Inferior parietal cortex (tissue), 1 donor: Measurements from ENCODE around the gene MTHFR.

Experiments used
- DNase-seq: peaks from one replicate; pipeline ENCODE4 v3.0.0-alpha.2; 2016; ENCODE audit errors: extremely low spot score

Gene MTHFR

DNA sequence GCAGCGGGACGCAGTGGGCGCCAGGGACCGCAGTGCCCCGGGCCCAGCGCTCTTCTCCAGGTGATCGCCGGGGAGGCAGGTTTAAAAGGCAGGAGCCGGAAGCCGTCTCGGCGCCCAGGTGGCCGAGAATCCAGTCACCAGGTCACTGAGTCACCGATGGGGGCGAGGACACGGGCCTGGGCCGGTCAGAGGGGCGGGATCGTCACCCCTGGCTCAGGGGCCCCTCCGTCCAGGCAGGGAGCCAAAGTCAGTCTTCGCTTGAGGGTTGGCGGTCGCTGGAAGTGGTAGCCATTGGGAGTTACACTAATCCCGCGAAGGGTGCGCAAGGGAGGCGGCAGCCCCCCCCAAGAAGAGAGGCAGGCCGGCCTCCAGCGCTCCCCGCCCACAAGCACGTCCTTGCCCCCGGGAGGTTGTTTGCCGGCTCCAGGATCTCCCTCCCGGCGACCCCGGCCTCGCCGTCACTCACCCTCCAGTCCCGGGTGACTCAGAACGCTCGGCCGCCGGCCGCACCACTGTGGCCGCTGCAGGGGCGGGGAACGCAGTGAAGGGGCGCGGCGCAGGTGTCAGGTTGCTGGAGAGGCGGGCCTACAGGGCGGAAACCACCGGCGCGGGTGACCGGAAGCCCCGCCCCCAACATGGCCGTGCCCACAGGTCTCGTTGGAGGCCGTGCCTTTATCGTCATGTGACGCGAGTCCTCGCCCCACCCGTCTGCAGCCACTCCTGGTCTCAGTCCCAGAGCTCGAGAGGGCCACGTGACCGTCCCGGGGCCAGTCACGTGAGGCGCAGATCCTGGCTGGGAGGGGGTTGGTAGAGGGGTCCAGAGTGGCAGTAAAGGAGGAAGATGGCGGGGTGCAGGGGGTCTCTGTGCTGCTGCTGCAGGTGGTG is at the start of gene MTHFR, which contains the start of gene CLCN6:
Gene MTHFR (minus strand): TSS at position 543 of the 885 bp plus-strand sequence. CDS start 2,848 bp downstream, outside the sequence.
Gene CLCN6 (plus strand): TSS at position 770 of the 885 bp plus-strand sequence. CDS start 72 bp downstream, at position 842.
- DNase-seq = peak; percentile 98

DNA sequence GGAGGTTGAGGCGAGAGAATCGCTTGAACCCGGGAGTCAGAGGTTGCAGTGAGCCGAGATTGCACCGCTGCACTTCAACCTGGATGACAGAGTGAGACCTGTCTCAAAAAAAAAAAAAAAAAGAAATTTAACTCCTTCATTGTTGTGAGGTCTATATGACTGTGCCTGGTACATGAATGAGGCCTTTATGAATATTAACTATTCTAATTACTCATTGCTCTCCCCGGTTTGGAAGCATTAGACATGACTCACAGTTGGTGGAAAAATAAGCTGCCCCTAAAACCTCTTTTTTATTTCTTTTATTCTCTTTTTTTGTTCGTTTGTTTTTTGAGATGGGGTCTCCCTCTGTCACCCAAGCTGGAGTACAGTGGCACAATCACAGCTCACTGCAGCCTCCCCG is 49.7 kb upstream of the MTHFR start:
- DNase-seq = no peak

DNA sequence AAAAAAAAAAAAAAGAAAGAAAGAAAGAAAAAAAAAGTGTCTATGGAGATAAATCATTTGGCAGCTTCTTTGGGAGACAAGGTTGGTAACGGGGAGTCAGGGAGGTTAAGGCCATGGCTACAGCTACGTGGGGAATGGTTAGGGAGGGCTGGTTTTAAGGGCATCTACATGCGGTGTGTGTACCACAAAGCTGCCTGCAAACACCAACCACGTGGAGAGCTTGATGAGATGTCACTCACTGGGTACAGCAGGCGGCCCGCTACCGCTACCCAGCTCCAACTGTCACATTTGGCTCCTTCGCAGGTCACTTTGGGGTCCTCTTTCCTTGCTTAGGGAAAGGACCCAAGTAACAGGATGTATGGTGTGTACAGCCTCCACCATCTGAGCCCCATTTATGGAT is 48.8 kb upstream of the MTHFR start:
- no peak for DNase-seq

DNA sequence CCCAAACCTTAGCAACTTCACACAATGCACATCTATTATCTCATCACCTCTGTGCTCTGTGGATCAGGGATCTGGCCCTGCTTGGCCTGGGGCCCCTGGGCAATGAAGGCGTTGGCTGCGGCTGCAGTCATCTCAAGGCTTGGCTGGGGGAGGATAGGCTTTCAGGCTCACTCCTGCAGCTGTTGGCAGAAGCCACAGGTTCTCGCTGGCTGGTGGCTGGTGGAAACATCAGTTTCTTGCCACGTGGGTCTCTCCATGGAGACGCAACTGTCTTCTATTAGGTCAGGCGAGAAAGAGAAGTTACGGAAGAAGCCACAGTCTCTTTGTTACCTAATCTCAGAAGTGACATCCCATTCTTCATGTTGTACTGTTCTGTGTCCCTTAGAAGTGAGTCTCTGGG is 45.4 kb upstream of the MTHFR start:
- no peak for DNase-seq

DNA sequence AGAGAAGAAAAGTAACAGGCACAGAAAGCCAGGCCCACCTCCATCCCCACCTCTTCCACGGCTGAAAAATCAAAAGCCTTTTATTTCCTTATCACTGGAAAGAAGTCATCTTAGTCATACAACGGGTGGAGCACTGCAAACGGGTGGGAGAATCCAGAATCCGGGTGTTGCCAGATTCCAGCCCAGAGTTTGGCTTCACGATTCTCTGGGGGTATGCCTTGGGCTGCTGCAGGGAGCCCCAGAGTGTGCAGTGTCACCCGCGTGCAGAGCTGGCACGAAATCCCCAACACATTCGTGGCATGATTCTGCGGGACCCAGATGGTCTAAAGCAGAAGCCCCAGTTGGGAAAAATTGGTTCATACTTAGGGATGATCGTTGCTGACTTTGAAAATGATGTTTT is 44.4 kb upstream of the MTHFR start:
- no peak for DNase-seq

DNA sequence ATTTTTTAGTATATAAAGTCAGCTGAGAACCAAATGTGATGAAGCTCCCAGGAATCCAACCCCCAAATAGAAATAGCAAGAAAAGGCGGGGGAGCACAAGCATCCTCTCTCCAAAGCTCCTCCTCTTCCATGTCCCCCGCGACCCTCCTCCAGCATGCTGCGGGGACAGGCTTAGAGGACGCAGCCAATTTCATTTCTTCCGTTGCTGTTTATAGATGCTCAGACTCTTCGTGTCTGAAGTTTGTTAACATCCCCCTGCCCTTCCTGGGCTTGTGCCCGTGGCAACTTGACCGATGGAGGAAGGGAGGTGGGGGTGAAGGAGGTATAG is 42.6 kb upstream of the MTHFR start:
- no peak for DNase-seq

DNA sequence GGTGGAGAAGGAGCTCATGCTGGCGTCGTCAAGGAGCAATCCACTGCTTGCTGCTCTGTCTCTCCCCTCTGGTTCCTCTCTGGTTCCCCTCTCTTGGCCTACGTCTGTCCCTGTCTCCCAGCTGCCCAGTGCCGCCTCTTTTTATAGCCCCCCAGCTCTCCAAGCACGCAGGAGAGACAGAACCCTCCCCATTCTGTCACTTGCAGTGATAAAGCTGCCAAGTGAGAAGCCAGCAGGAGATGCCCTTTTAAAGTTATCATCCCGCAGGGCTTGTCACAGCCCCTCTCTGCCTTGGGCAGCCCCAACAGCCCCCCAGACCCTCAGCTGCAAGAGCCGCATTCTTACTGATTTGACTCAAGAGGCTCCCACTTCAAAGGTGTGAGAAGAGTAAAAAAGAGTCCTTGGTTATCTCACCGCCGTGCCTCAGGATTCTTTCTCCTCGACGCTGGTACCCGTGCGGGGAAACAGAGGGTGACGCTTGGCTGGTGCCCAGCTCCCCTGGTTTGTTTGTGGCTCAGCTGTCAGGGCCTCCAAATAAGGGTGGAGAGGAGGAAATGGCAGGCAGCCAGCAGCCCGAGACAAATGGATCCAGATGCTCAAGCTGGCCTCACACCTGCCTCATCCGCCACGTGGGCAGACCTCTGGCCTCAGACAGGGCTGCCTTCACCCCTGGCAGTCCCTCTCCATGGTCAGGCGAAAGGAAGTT is 42.1 kb upstream of the MTHFR start, which contains the start of gene NPPA:
Gene NPPA (minus strand): TSS at position 117 of the 706 bp plus-strand sequence. CDS start 99 bp downstream, at position 18.
- no peak for DNase-seq

DNA sequence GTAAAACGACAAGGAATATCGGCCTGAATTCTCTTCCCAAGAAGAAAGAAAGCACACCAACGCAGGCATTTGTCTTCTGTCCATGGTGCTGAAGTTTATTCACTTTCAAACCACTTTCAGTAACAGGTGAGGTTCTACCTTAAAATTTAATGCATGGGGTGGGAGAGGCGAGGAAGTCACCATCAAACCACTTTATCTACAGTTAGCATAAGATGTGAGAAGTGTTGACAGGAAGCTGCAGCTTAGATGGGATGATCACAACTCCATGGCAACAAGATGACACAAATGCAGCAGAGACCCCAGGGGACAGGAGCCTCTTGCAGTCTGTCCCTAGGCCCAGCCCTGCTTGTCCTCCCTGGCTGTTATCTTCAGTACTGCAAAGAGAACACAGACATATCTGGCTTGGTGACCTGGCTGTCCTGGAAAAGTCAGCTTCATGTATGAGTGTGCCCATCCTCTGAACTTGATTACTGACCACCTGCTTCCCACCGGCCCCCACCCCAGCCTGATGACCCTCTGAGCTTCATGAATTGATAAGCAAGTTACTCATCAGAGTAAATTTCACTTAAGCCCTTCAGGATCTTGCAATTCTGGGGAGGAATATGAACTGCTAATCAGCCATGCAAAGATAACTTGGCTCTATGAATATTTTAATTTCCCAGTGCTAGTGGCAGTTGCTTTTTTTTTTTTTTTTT is 40.0 kb upstream of the MTHFR start:
- no peak for DNase-seq

DNA sequence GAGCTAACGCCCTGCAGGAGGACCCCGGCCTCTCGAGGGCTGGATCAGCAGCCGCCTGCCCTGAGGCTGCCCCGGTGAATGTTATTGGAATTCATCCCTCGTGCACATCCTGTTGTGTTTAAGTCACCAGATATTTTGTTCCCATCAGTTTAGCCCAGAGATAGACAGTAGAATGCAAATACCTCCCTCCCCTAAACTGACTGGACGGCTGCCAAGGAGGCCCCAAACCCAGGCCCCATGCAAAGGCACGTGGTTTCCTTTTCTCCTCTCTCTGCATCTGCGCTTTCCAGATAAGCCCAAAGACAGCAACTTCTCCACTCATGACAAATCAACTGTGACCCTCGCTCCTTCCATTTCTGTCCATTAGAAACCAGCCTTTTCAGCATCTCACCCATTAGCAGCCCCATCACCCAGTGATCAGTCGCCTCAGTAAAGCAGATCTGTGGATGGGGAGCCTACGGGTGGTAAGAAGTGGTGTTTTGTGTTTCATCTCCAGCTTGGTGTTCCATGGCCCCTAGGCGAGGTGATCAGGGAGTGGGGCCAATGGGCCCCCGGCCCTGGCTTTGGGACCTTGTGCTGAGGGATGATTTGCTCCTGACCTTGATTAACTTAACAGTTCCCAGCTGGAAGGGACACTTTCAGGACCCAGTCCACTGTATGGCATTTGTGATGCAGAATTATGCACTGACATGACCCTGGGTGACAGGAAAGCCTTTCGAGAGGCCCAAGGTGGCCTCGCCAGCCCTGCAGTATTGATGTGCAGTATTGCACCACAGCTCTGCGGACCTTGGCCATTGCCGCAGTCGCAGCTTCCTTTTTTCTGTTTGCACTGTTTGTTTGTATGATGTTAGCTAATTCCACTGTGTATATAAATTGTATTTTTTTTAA is 36.6 kb upstream of the MTHFR start:
- DNase-seq = peak; percentile 69

DNA sequence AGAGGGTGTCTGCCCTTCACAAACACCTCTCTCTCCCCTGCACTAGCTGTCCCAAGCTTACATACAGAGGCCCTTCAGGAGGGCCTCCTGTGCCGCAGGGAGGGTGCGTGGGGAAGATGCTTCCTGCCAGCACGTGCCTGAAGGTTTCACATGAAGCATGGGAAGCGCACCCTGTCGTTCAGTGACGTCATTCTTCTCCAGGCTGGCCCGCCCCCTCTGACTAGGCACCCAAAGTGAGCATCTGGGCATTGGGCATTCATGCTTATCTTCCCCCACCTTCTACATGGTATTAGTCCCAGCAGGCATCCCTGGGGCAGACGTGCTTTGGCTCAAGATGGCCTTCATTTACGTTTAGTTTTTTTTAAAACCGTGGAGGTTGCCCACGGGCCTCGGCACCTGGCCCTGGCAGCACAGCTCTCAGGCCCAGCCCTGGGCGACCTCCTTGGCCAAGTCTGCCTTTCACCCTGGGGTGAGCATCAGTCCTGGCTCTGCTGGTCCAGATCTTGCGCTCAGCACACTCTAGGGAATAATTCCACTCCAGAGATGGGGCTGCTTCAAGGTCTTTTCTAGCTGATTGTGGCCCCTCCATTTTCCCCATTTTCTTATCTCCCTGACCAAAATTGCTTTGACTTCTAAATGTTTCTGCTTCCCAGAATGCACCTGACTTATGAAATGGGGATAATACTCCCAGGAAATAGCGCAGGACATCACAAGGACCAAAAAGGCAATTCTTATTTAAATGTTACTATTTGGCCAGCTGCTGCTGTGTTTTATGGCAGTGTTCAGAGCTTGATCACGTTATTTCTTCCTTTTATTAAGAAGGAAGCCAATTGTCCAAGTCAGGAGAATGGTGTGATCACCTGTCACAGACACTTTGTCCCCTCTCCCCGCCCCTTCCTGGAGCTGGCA is 35.7 kb upstream of the MTHFR start:
- no peak for DNase-seq

DNA sequence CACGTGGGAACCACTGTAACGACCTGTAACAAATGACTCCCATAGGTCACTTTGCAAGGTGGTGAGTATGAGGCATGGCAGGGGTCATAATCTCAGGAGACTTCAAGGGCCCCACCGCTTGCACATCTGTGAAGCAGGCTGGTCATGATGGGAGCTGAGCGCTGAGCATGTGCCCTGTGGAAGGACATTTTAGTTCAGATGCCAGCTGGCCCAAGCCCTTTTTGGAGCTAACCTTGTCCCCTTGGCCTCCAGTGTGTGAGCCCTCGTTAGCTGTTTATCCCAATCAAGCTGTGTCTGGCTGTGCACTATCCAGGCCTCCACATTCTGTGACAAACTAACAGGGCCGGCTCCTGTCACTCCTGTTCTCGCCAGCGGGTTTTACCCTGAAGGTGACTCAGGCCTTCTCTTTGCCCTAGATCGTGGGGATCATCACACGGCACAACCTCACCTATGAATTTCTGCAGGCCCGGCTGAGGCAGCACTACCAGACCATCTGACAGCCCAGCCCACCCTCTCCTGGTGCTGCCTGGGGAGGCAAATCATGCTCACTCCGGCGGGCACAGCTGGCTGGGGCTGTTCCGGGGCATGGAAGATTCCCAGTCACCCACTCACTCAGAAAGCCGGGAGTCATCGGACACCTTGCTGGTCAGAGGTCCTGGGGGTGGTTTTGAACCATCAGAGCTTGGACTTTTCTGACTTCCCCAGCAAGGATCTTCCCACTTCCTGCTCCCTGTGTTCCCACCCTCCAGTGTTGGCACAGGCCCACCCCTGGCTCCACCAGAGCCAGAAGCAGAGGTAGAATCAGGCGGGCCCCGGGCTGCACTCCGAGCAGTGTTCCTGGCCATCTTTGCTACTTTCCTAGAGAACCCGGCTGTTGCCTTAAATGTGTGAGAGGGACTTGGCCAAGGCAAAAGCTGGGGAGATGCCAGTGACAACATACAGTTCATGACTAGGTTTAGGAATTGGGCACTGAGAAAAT is 34.3 kb upstream of the MTHFR start:
- no peak for DNase-seq

DNA sequence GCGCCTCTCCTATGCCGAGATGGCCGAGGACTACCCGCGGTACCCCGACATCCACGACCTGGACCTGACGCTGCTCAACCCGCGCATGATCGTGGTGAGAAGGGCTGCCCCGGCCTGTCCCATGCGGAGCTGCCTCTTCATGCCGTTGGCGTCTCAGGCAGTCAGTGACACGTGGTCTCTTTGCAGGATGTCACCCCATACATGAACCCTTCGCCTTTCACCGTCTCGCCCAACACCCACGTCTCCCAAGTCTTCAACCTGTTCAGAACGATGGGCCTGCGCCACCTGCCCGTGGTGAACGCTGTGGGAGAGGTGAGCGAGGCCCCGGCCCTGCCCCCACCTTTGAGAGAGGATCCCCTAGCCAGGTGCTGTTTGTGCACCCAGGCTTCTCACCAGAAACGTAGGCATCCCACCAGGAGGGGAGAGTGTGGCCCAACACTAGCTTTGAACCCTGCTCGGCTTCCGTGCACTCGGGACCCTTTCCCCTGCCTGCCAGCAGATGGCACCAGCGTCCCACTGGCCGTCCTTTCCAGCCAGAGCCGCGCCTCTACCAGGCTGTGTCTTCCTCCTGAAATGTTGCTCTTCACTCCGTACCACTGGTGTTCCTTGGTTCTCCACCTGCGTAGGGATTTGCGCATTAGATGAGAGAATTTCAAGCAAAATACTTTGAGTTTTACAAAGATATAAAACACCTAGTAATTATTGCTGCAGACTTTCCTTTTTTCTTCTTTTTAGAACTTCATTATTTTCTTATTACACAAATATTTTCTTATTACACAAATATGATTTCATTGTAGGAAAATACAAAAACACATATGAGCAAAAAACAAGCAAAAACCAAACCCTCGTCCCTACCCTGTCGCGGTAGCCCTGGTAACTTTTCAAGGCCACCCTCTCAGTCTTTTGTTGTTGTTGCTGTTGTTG is 32.8 kb upstream of the MTHFR start:
- peak; percentile 73 for DNase-seq

DNA sequence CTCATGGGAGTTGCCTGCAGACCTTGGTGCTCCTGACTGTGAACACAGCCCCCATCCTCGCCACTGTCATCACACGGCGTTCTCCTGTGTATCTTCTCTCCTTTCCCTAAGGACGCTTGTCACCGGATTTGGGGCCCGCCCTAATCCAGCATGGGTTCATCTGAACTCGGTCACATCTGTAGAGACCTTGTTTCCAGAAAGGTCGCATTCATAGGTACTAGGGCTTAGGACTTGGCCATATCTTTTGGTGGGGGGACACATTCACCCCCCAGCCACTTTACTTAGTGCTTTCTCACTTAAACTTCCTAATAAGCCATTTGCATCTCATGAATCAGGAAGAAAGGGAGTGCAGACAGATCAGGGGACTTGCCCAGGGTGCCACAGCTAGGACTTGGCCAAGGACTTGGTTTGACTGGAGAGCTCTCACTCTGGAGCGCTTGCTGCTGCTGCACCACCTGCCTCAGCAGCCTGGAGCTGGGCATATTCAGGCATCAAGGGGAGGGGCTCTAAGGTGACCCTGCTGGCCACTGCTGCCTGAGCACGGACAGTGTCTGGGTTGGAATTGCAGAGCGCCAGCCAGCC is 32.1 kb upstream of the MTHFR start:
- no peak for DNase-seq

DNA sequence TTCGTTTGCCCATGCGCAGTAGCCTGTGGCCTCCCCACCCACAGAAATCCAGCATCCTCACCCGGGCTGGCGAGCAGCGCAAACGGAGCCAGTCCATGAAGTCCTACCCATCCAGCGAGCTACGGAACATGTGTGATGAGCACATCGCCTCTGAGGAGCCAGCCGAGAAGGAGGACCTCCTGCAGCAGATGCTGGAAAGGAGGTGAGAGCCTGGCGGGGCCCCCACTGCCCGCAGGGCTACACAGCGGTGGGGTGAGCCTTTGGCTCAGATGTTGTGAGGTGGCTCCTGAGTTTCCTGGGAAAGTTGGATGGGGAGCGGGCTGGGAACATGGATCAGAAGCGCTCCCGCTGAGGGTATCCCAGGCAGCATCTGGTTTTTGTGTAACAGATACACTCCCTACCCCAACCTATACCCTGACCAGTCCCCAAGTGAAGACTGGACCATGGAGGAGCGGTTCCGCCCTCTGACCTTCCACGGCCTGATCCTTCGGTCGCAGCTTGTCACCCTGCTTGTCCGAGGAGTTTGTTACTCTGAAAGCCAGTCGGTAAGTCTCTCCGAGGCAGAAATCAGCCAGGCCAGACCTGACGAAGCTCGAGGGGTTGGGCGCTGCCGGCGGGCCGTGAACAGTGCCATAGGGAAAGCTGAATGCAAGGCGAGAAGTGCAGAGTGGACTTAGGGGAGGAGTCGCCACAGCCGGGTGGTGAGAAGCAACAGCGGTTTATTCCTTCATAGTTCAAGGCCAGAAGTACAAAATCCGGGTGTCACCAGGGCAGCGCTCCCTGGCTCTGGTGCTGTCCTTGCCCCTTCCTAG is 31.4 kb upstream of the MTHFR start:
- DNase-seq = no peak

DNA sequence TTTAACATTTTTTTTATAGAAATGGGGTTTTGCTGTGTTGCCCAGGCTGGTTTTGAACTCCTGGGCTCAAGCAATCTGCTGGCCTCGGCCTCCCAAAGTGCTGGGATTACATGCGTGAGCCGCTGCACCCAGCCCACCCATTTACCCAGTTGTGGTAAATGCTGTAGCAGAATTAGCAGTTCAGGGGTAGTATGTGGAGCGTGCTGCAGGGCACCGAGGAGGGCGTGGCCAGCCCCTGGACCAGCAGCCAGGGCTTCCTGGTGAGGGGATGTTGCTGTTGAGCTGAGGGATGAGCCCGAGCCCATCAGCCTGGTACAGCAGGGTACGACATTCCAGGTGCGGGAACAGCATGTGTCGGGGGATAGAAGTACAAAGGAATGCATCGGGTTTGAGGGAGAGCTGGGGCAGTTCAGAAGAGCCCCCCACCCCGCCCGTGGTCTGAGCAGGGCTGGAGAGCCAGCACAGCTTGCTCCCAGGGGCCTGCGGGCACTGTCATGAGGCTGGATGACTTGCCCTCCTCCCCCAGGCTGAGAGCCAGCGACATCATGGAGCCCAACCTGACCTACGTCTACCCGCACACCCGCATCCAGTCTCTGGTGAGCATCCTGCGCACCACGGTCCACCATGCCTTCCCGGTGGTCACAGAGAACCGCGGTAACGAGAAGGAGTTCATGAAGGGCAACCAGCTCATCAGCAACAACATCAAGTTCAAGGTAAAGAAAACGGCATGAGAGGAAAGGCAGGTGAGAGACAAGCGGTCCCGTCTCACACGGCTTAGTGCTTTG is 29.9 kb upstream of the MTHFR start:
- DNase-seq = no peak

DNA sequence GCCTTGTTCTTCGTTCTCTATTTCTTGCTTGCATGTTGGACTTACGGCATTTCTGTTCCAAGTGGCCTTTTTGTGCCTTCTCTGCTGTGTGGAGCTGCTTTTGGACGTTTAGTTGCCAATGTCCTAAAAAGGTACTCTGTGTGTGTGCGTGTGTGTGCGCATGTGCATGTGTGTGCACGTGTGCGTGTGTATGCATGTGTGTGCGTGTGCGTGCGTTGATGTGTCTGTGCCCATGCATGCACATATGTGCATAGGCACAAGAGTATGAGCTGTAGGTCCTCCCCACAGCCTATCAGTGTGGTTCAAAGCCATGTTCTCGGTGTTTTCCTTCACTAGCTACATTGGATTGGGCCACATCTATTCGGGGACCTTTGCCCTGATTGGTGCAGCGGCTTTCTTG is 28.1 kb upstream of the MTHFR start:
- no peak for DNase-seq
